ENCODE results near the gene RAPGEF6.

The RAPGEF6 gene

DNA sequence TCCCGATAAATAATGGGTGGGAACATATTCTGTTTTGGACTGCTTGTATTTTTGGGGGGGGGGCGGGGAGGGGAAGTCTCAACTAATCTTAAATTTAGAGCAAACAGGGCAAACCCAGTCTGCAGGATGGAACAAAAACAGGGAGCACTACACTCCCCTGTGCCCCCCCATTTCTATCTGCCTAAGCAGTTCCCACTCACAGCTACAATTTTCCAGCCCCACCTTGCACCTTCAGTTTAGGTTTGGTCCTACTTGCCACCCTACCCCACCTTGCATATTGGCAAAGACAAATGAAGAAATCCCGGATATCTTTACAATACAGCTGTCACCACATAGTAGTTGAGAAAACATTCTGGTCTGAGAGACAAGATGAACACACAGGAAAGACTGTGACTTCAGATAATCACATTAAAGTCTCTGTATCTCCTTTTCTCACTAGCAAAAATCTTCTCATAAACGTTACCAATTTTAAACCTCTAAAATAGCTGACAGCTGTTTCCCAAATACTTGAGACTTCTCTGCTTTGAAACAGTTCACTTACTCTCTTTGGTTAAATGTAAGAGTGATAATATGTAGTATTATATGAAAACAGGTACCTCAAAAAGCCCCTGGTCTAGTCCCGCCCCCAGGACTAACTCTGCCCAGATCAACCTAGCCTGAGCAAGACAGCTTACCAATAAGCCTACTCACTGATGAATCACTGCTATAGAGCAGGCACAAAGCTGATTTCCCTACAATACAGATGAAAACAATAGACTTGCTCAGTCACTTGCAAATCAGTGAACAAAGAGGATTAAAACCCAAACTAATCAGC is 5.2 kb upstream of the RAPGEF6 start:
- no peak overlapping the region for H3K9ac ChIP-seq (ENCODE audit: low read depth, low read length)
- no peak overlapping the region for H3K27ac ChIP-seq (ENCODE audit: low read depth, low read length)
- WGBS: 92% methylated on average over 5 of the region's 5 CpGs
- peaks cover 4% of the 10 kb centered on the region; the same call in 1 of the 2 replicates for H3K36me3 ChIP-seq (ENCODE audit: insufficient read depth, low read length)
- H3K9me3 ChIP-seq (ENCODE audit: insufficient read depth, low read depth, low read length): no peaks in the 10 kb centered on the region
- H3K4me3 ChIP-seq (ENCODE audit: low read length): no peak overlapping the region
- H3K27me3 ChIP-seq (ENCODE audit: insufficient read depth, low read length): no peaks in the 10 kb centered on the region
- peaks cover 7% of the 10 kb centered on the region; the same call in 1 of the 2 replicates for H3K4me1 ChIP-seq (ENCODE audit: insufficient read depth, low read length)

DNA sequence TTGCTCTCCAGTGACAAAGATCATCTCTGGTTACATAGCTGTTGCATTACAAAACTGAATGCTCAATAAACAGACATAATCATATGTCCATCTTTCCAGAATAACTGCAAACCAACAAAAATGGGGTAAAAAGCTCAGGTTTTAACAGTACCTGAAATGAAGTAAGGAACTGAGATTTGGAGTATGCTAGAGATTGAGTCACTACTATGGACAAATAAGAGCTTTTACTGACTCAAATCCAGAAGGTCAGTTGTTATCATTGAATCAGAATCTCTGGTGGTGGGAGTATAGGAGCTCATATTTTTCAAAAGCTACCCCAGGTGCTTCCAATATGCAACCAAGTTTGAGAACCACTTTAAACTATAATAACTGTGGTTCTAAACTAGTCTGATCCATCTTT is 4.1 kb upstream of the RAPGEF6 start:
- Histone ChIP-seq H3K36me3 (ENCODE audit: insufficient read depth, low read length) (peaks cover under 1% of the 10 kb centered on the region; the same call in 1 of the 2 replicates), H3K4me1 (ENCODE audit: insufficient read depth, low read length) (peaks cover 8% of the 10 kb centered on the region; the same call in 1 of the 2 replicates), H3K9ac (ENCODE audit: low read depth, low read length) (no peak overlapping the region), H3K9me3 (ENCODE audit: insufficient read depth, low read depth, low read length) (no peaks in the 10 kb centered on the region), H3K4me3 (ENCODE audit: low read length) (no peak overlapping the region), H3K27me3 (ENCODE audit: insufficient read depth, low read length) (no peaks in the 10 kb centered on the region), H3K27ac (ENCODE audit: low read depth, low read length) (no peak overlapping the region)

DNA sequence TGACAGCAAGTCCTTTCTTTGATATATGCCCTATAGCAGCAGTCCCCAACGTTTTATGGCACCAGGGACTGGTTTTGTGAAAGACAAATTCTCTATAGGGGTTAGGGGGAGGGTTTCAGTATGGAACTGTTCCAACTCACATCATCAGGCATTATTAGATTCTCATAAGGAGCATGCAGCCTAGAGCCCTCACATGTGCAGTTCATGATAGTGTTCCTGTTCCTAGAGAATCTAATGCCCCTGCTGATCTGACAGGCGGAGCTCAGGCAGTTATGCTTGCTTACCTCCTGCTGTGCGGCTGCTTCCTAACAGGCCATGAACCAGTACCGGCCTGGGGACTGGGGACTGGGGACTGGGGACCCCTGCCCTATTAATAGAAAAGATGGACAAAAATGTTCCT is 2.7 kb upstream of the RAPGEF6 start:
- Histone ChIP-seq H3K4me1 (ENCODE audit: insufficient read depth, low read length) (peaks cover 14% of the 10 kb centered on the region; the same call in 1 of the 2 replicates), H3K9me3 (ENCODE audit: insufficient read depth, low read depth, low read length) (no peaks in the 10 kb centered on the region), H3K9ac (ENCODE audit: low read depth, low read length) (no peak overlapping the region), H3K36me3 (ENCODE audit: insufficient read depth, low read length) (no peaks in the 10 kb centered on the region), H3K27ac (ENCODE audit: low read depth, low read length) (no peak overlapping the region), H3K27me3 (ENCODE audit: insufficient read depth, low read length) (no peaks in the 10 kb centered on the region), H3K4me3 (ENCODE audit: low read length) (no peak overlapping the region)
- WGBS: 87% methylated on average over 3 of the region's 4 CpGs

DNA sequence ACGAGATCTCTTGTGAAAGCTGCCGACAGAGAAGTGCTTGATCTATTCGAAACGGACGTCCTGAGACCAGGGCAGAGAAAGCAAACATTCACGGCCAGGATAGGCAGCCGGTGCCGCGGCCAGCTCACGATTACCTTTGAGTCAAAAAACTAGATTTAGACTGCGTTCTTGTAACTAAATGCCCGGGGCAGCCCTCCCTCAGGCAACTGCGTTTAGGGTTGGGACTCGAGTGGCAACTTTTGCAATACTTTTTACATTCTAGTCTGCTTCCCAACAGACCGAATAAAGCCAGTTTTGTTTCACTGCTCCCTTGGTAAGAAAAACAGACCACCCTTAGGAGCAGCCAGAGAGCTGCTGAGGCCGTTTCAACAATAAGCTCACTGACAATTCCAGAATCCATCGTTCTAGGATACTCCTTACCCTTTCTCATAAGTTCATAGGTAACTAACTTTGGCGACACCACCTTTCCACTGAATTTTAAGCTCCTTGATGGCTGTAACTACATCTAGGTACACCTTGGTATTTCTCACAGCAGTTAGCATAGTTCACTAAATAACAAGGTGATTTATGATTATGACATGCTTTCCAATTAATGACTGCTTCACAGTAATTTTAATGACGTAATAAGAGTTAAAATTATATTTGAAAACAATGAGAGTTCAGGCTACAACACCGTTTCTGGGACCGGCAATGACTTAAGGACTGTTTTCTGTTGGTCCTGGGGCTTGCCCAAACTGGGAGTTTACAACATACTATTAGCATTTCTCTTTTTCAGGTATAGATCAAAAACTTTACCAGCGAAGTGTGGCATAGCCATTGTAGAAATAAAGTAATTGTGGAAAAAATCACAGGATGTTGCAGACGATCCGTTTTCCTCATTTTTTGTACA is 899 bp upstream of the RAPGEF6 start:
- Histone ChIP-seq H3K9me3 (ENCODE audit: insufficient read depth, low read depth, low read length) (no peaks in the 10 kb centered on the region), H3K27me3 (ENCODE audit: insufficient read depth, low read length) (no peaks in the 10 kb centered on the region), H3K4me3 (ENCODE audit: low read length) (peak overlapping the region; percentile 86), H3K36me3 (ENCODE audit: insufficient read depth, low read length) (no peaks in the 10 kb centered on the region), H3K27ac (ENCODE audit: low read depth, low read length) (peak overlapping the region; percentile 94), H3K4me1 (ENCODE audit: insufficient read depth, low read length) (peaks cover 18% of the 10 kb centered on the region), H3K9ac (ENCODE audit: low read depth, low read length) (peak overlapping the region; percentile 83)
- WGBS: 10% methylated on average over 22 of the region's 24 CpGs

DNA sequence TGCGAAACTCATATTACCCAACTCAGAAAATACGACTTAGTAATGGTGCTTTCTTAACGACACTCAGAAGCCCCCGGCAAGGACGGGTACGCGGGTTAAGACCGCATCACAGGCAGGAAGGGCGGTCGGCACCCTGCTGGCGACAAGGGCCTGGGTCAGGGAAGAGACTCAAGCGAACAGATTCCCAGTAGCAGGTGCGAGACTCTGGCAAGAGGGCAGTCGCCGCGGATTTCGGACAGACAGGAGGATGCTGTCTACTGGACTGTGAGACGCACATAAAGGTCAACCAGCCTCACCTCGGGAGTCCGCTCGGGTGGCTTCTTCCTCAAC is 398 bp downstream of the RAPGEF6 start:
- Histone ChIP-seq H3K27ac (ENCODE audit: low read depth, low read length) (peak overlapping the region; percentile 84), H3K36me3 (ENCODE audit: insufficient read depth, low read length) (no peaks in the 10 kb centered on the region), H3K4me1 (ENCODE audit: insufficient read depth, low read length) (peaks cover 18% of the 10 kb centered on the region), H3K27me3 (ENCODE audit: insufficient read depth, low read length) (no peaks in the 10 kb centered on the region), H3K9me3 (ENCODE audit: insufficient read depth, low read depth, low read length) (no peaks in the 10 kb centered on the region), H3K4me3 (ENCODE audit: low read length) (peak overlapping the region; percentile 86), H3K9ac (ENCODE audit: low read depth, low read length) (peak overlapping the region; percentile 85)
- 1% methylated on average over 21 of the region's 21 CpGs for WGBS

DNA sequence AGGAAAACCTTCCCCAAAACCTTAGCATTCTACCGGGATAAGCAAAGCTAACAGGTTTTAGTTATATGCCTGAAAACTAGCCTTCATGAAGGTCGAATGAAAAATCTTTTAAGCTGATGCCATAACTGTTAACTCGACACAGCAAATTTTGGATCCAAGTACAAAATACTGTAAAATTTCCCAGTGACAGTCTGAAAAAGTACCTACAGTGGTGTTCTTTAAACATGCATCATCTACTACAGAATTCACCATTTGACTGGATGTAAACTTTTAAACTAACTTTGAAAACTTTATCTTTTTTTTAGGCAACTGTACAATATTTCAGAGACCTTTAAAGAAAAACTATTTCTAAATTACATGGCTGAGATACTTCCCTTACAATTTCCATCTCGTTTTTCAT is 791 bp downstream of the RAPGEF6 start:
- H3K27ac ChIP-seq (ENCODE audit: low read depth, low read length): peak overlapping the region; percentile 84; the same call in 1 of the 2 replicates
- H3K27me3 ChIP-seq (ENCODE audit: insufficient read depth, low read length): no peaks in the 10 kb centered on the region
- peaks cover 18% of the 10 kb centered on the region for H3K4me1 ChIP-seq (ENCODE audit: insufficient read depth, low read length)
- WGBS: 12% methylated on average over 4 of the region's 4 CpGs
- H3K36me3 ChIP-seq (ENCODE audit: insufficient read depth, low read length): no peaks in the 10 kb centered on the region
- H3K4me3 ChIP-seq (ENCODE audit: low read length): peak overlapping the region; percentile 86
- peak overlapping the region; percentile 85 for H3K9ac ChIP-seq (ENCODE audit: low read depth, low read length)
- no peaks in the 10 kb centered on the region for H3K9me3 ChIP-seq (ENCODE audit: insufficient read depth, low read depth, low read length)

DNA sequence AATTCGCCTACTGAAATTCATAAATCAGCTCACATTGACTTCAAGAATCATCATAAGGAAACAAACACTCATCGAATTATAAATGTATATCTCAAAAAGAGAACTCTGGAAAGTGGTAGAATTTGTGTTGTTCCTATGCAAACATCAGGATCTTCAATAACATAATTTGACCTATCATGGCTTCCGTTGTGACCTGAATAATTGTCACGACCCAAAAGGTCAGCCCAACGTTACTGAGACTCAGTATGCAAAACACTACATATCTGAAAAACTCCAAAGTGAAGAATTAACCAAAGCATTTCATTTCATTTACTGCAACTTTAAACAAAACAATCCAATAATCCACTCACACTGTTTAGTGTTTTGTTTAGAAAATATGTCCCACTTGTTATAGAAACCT is 1.2 kb downstream of the RAPGEF6 start:
- WGBS: 54% methylated on average over 4 of the region's 5 CpGs
- Histone ChIP-seq H3K4me1 (ENCODE audit: insufficient read depth, low read length) (peaks cover 18% of the 10 kb centered on the region), H3K27ac (ENCODE audit: low read depth, low read length) (no peak overlapping the region)

DNA sequence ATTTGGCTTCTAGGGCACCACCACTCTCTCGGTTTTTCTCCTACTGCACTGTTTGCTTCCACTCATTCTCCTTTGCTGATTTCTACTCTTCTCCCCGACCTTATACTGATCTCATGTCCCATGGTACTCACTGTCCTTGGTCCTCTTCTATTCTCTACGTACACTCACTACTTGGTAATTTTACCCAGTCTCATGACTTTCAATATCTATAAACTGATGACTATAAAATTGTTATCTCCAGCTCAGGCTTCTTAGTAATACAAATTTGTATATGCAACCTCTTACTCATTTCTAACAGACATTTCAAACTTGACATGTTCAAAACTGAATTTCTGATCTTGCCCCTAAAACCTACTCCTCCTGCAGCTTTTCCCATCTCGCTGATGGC is 4.1 kb downstream of the RAPGEF6 start:
- no peak overlapping the region for H3K27ac ChIP-seq (ENCODE audit: low read depth, low read length)
- peaks cover 10% of the 10 kb centered on the region; the same call in 1 of the 2 replicates for H3K4me1 ChIP-seq (ENCODE audit: insufficient read depth, low read length)
- H3K9me3 ChIP-seq (ENCODE audit: insufficient read depth, low read depth, low read length): no peaks in the 10 kb centered on the region
- no peak overlapping the region for H3K4me3 ChIP-seq (ENCODE audit: low read length)
- WGBS: 91% methylated on average over 4 of the region's 4 CpGs
- no peaks in the 10 kb centered on the region for H3K27me3 ChIP-seq (ENCODE audit: insufficient read depth, low read length)
- H3K9ac ChIP-seq (ENCODE audit: low read depth, low read length): no peak overlapping the region
- no peaks in the 10 kb centered on the region for H3K36me3 ChIP-seq (ENCODE audit: insufficient read depth, low read length)

More for the DNA sequence above, 1.2 kb downstream of the RAPGEF6 start:
- peak overlapping the region; percentile 86 for H3K4me3 ChIP-seq (ENCODE audit: low read length)
- H3K36me3 ChIP-seq (ENCODE audit: insufficient read depth, low read length): no peaks in the 10 kb centered on the region
- no peaks in the 10 kb centered on the region for H3K9me3 ChIP-seq (ENCODE audit: insufficient read depth, low read depth, low read length)
- H3K9ac ChIP-seq (ENCODE audit: low read depth, low read length): peak overlapping the region; percentile 85; the same call in 1 of the 2 replicates
- no peaks in the 10 kb centered on the region for H3K27me3 ChIP-seq (ENCODE audit: insufficient read depth, low read length)

DNA sequence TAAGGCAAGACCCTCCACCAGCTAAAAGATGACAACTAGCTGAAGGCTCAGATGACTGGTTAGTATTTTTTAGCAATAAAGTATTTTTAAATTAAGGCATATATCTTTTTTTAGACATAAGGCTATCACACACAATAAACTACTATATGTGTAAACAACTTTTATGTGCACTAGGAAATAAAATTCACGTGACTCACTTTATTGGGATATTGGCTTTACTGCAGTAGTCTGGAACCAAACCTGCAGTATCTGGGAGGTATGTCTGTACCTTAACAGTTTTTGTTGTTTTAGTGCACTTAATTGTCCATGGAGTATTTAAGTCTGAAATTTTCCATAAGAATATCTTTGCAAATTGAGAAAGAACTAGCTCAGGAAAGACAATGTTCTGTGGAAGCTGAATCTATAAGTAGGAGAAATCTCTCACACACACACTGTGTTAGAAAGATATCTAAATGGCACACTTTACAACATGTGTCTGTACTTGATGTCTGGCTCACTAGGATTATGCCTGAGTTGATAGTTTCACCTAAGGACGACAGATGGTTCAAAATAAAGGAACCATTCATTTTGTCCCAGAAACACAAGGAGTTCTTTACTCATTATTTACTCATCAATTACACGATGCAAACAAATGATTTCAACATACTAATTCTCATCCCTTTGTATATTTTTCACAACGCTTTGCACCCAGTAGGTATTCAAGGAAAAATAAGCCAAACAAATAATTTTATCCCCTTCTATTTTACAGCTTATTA is 4.6 kb downstream of the RAPGEF6 start:
- no peaks in the 10 kb centered on the region for H3K36me3 ChIP-seq (ENCODE audit: insufficient read depth, low read length)
- H3K27me3 ChIP-seq (ENCODE audit: insufficient read depth, low read length): no peaks in the 10 kb centered on the region
- H3K27ac ChIP-seq (ENCODE audit: low read depth, low read length): no peak overlapping the region
- H3K4me3 ChIP-seq (ENCODE audit: low read length): no peak overlapping the region
- H3K4me1 ChIP-seq (ENCODE audit: insufficient read depth, low read length): peaks cover 10% of the 10 kb centered on the region; the same call in 1 of the 2 replicates
- no peak overlapping the region; the same call in 1 of the 2 replicates for H3K9ac ChIP-seq (ENCODE audit: low read depth, low read length)
- 85% methylated on average over 4 of the region's 4 CpGs for WGBS
- no peaks in the 10 kb centered on the region for H3K9me3 ChIP-seq (ENCODE audit: insufficient read depth, low read depth, low read length)

DNA sequence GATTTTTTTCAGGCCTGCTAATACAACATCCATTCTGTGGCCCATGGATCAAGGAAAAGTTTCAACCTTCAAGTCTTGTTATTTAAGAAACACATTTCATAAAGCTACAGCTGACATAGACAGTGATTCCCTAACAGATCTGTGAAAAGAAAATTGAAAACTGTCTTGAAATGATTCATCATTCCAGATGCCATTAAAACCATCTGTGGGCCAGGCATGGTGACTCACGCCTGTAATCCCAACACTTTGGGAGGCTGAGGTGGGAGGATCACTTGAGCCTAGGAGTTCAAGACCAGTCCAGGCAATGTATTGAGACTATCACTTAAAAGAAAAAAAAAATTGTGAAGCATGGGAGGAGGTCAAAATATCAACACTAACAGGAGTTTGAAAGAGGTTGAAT is 6.0 kb downstream of the RAPGEF6 start:
- WGBS: 93% methylated on average over 1 of the region's 1 CpG

More for the DNA sequence above, 6.0 kb downstream of the RAPGEF6 start:
- no peaks in the 10 kb centered on the region for H3K36me3 ChIP-seq (ENCODE audit: insufficient read depth, low read length)
- H3K4me3 ChIP-seq (ENCODE audit: low read length): no peak overlapping the region
- no peak overlapping the region for H3K27ac ChIP-seq (ENCODE audit: low read depth, low read length)
- H3K9me3 ChIP-seq (ENCODE audit: insufficient read depth, low read depth, low read length): no peaks in the 10 kb centered on the region
- no peaks in the 10 kb centered on the region for H3K27me3 ChIP-seq (ENCODE audit: insufficient read depth, low read length)
- no peak overlapping the region for H3K9ac ChIP-seq (ENCODE audit: low read depth, low read length)
- H3K4me1 ChIP-seq (ENCODE audit: insufficient read depth, low read length): peaks cover 8% of the 10 kb centered on the region; the same call in 1 of the 2 replicates

Measured in HUES64 (cell line).